HFFc6 (cell line): ENCODE results near the gene FKBP3. TPM values are rescaled to one million over a fixed set of nuclear protein-coding genes. Genes with fewer than 3 reads are reported as not detected.
A peak's percentile ranks its signal among the peaks of the same experiment; 100 is the strongest.

Experiments
- DNase-seq: peaks from one replicate; pipeline ENCODE4 v3.0.0-alpha.2; 2018
- H3K27ac Mint-ChIP-seq: 2 replicates; pipeline ENCODE4 v1.8.0; 2020; ENCODE audit warnings: mild to moderate bottlenecking, mixed read lengths
- H3K27me3 Mint-ChIP-seq: 2 replicates; pipeline ENCODE4 v1.8.0; 2021; ENCODE audit warnings: mild to moderate bottlenecking, moderate library complexity, mixed read lengths; ENCODE audit not compliant: insufficient read depth
- H3K36me3 Mint-ChIP-seq: 2 replicates; pipeline ENCODE4 v1.8.0; 2021; ENCODE audit warnings: low read depth, mixed read lengths
- H3K4me1 Mint-ChIP-seq: 2 replicates; pipeline ENCODE4 v1.8.0; 2020; ENCODE audit warnings: low read depth, mixed read lengths
- H3K4me3 Mint-ChIP-seq: 2 replicates; pipeline ENCODE4 v1.8.0; 2020; ENCODE audit warnings: mild to moderate bottlenecking, moderate library complexity, mixed read lengths
- H3K9me3 Mint-ChIP-seq: 2 replicates; pipeline ENCODE4 v1.8.0; 2020; ENCODE audit warnings: mild to moderate bottlenecking, mixed read lengths
- CTCF ChIP-seq: fragments of 200-600 bp; sonication (generic); IDR thresholded peaks from 2 replicates; pipeline ENCODE4 v1.5.0; 2021; ENCODE audit warnings: antibody characterized with exemption, mild to moderate bottlenecking
- long read RNA-seq: library from polyadenylated mRNA; unstranded; transcript quantifications from one replicate; pipeline ENCODE4 v2.0.0, GENCODE V29; 2019
- total RNA-seq, 6 experiments: library from RNA; stranded (reverse); fragmentation: NEBNext Ultra II Directional; extraction: Animal tissue kit (Norgen Biotek cat#: 25700); gene quantifications; 2 replicates in 1 of 6; 3 replicates in 5 of 6; pipeline ENCODE4 v1.2.3, GENCODE V29; 2021

Gene FKBP3
- 10 to 100 TPM; 75.6 to 89.0 (median 79.5) TPM for total RNA-seq
- long read RNA-seq, transcript FKBP3-202 (7 exons, 1,346 nt) = major isoform, 48 of 89 reads
- long read RNA-seq, partial matches to known transcripts = 39 of 89 reads
- long read RNA-seq, other reads (novel, unspliced or antisense) = 2 of 89 reads

- Mint-ChIP-seq H3K4me3 (peak within 1 kb of the TSS; percentile 98), H3K4me1 (peaks cover 31% of the 10 kb centered on the region), H3K9me3 (no peaks in the 10 kb centered on the region), H3K36me3 (peaks cover 8% of the 10 kb centered on the region), H3K27ac (peak within 1 kb of the TSS; percentile 91), H3K27me3 (0 out of 2 replicates have a peak, but pooled peaks cover 2% of the 10 kb centered on the region)
- DNase-seq = peak; percentile 99
- peak; percentile 51; the same call in 1 of the 2 replicates for TF ChIP-seq CTCF
Observed at GRCh38 chr14:45134051-45134958, at the start of gene FKBP3. Gene FKBP3, minus strand, starts transcription at chr14:45134481. Its CDS starts 25 bp downstream, at chr14:45134456.

GRCh38 chr14:45181806-45182205 is 47.5 kb upstream of the FKBP3 start:
- Mint-ChIP-seq H3K27me3 (no peaks in the 10 kb centered on the region; the same call in 1 of the 2 replicates), H3K9me3 (no peaks in the 10 kb centered on the region), H3K4me3 (no peak overlapping the region), H3K36me3 (no peaks in the 10 kb centered on the region), H3K4me1 (peaks cover 40% of the 10 kb centered on the region), H3K27ac (no peak overlapping the region)
- TF ChIP-seq CTCF = no peak
- DNase-seq = no peak

- Mint-ChIP-seq H3K4me3 (peak overlapping the region; percentile 34; the same call in 1 of the 2 replicates), H3K4me1 (peaks cover 45% of the 10 kb centered on the region), H3K27me3 (no peaks in the 10 kb centered on the region; the same call in 1 of the 2 replicates), H3K27ac (peak overlapping the region; percentile 80; the same call in 1 of the 2 replicates), H3K36me3 (no peaks in the 10 kb centered on the region), H3K9me3 (no peaks in the 10 kb centered on the region)
- TF ChIP-seq CTCF = no peak
- DNase-seq = no peak
Observed at GRCh38 chr14:45181329-45181728, 47.0 kb upstream of the FKBP3 start.

- Mint-ChIP-seq H3K27ac (peak overlapping the region; percentile 67; the same call in 1 of the 2 replicates), H3K4me1 (peaks cover 44% of the 10 kb centered on the region), H3K36me3 (no peaks in the 10 kb centered on the region), H3K9me3 (no peaks in the 10 kb centered on the region), H3K27me3 (no peaks in the 10 kb centered on the region; the same call in none of the 2 replicates), H3K4me3 (peak overlapping the region; percentile 29; the same call in 1 of the 2 replicates)
- no peak for TF ChIP-seq CTCF
- DNase-seq = peak; percentile 91
Observed at GRCh38 chr14:45177076-45177475, 42.8 kb upstream of the FKBP3 start.

GRCh38 chr14:45169906-45170305 is 35.6 kb upstream of the FKBP3 start:
- H3K36me3 Mint-ChIP-seq = no peaks in the 10 kb centered on the region; the same call in 1 of the 2 replicates
- no peaks in the 10 kb centered on the region for H3K4me1 Mint-ChIP-seq
- H3K27me3 Mint-ChIP-seq = no peaks in the 10 kb centered on the region; the same call in 1 of the 2 replicates
- no peak for DNase-seq
- H3K27ac Mint-ChIP-seq = no peak overlapping the region
- no peak overlapping the region for H3K4me3 Mint-ChIP-seq
- TF ChIP-seq CTCF = no peak
- H3K9me3 Mint-ChIP-seq = no peaks in the 10 kb centered on the region
